DND-41 (cell line): ENCODE results near the gene LMX1A.

Experiments
- CTCF ChIP-seq: IDR thresholded peaks from 2 replicates; pipeline ENCODE4 v1.5.1; 2012; ENCODE audit warnings: borderline replicate concordance, low read length, moderate library complexity, mild to moderate bottlenecking; ENCODE audit not compliant: poor library complexity, severe bottlenecking; ENCODE audit errors: extremely low read depth
- EZH2 ChIP-seq: IDR thresholded peaks from 3 replicates; pipeline ENCODE4 v1.6.1; 2012; ENCODE audit warnings: borderline replicate concordance, low read depth, mild to moderate bottlenecking, moderate library complexity, low read length, inconsistent platforms; ENCODE audit not compliant: severe bottlenecking

- TF ChIP-seq CTCF (no peak), EZH2 (no peak)
These were observed 138.6 kb downstream of the LMX1A start for GRCh38 chr1:165217958-165218357.
